Stomach (tissue), 9 donors: ENCODE data around the gene IFT43. TPM values are rescaled to one million over a fixed set of nuclear protein-coding genes. Genes with fewer than 3 reads are reported as not detected.
A peak's percentile ranks its signal among the peaks of the same experiment; 100 is the strongest.

Experiments used
- DNase-seq, 2 donors: peaks; one replicate each; pipeline versions ENCODE4 v3.0.0 to v3.0.0-alpha.2; 2013 to 2019
- H3K27ac ChIP-seq, 5 donors: fragments of 200-600 bp in 4 of 5; sonication (generic) in 4 of 5; one replicate each; pipeline ENCODE4 v1.5.1; 2013 to 2019; ENCODE audit warnings: mild to moderate bottlenecking in 1 of 5, moderate library complexity in 1 of 5
- H3K27me3 ChIP-seq, 3 donors: fragments of 200-600 bp; sonication (generic); one replicate each; pipeline ENCODE4 v1.5.1; 2017 to 2019; ENCODE audit warnings: mixed run types in 1 of 3
- H3K36me3 ChIP-seq, 4 donors: fragments of 200-600 bp; sonication (generic); 1 replicate in 3 of 4; 2 replicates in 1 of 4; pipeline ENCODE4 v1.5.1; 2016 to 2019
- H3K4me1 ChIP-seq, 4 donors: fragments of 200-600 bp; sonication (generic); one replicate each; pipeline ENCODE4 v1.5.1; 2016 to 2019
- H3K4me3 ChIP-seq, 4 donors: fragments of 200-600 bp; sonication (generic) in 3 of 4; one replicate each; pipeline ENCODE4 v1.5.1; 2016 to 2019; ENCODE audit warnings: mild to moderate bottlenecking in 1 of 4
- H3K9me3 ChIP-seq, 4 donors: fragments of 200-600 bp; sonication (generic); one replicate each; pipeline ENCODE4 v1.5.1; 2016 to 2019
- CTCF ChIP-seq, 7 experiments: fragments of 450-650 bp in 4 of 7; fragments of 200-600 bp in 3 of 7; sonication (generic) in 3 of 7; IDR thresholded peaks; one replicate each; pipeline ENCODE4 v1.5.1; 2016 to 2019; ENCODE audit warnings: antibody characterized with exemption in 7 of 7, control low read depth in 2 of 7, mild to moderate bottlenecking in 1 of 7
- EP300 ChIP-seq: sonication (generic); formaldehyde crosslinking; IDR thresholded peaks from one replicate; pipeline ENCODE4 v1.6.1; 2017; ENCODE audit warnings: antibody characterized with exemption
- POLR2A ChIP-seq, 4 donors: fragments of 450-650 bp; IDR thresholded peaks; one replicate each; pipeline ENCODE4 v1.6.1; 2016; ENCODE audit warnings: antibody characterized with exemption in 4 of 4, control low read depth in 2 of 4, mild to moderate bottlenecking in 1 of 4, moderate library complexity in 1 of 4
- POLR2AphosphoS5 ChIP-seq, 3 donors: sonication (generic); formaldehyde crosslinking; IDR thresholded peaks; one replicate each; pipeline ENCODE4 v1.6.1; 2016; ENCODE audit warnings: antibody characterized with exemption in 3 of 3
- WGBS, 5 donors: extraction: QIAGEN DNeasy Blood & Tissue Kit in 3 of 5; methylation state at CpG; one replicate each; pipeline versions ENCODE4 v1.1.5 to v1.1.7; 2013 to 2018; 5-methylcytosine and 5-hydroxymethylcytosine counted together
- intact Hi-C: fragments of 100-400 bp; cut with DNase I; formaldehyde crosslinking; loops from one replicate; pipeline ENCODE4 v1.15.1; 2023; ENCODE audit warnings: low total_unique reads
- polyA plus RNA-seq, 3 donors: library from polyadenylated mRNA; stranded (reverse); fragments of 200-250 nt; gene quantifications; one replicate each; pipeline ENCODE4 v1.2.3, GENCODE V29; 2013
- total RNA-seq, 5 donors: library from RNA; depleted of rRNA; stranded (reverse); fragments of >200 nt; gene quantifications; one replicate each; pipeline versions ENCODE4 v1.1.0 to v1.2.3, GENCODE V29; 2014 to 2016
- donor health status: healthy with polysubstance abuse.
- donor health status: Bipolar disorder and iron deficiency.
- donor health status: healthy.

IFT43 gene
- total and polyA plus RNA-seq, 8 donors = 7.6 to 129 (median 41.0) TPM

GRCh38 chr14:76131071-76131965, 145.8 kb downstream of the IFT43 start:
- intact Hi-C loops = no loop called here
- Histone ChIP-seq H3K27me3 (peaks cover 4 to 91% (median 32%) of the 10 kb centered on the region in 3 donors), H3K9me3 (no peaks in the 10 kb centered on the region), H3K36me3 (no peaks in the 10 kb centered on the region), H3K27ac (no peak overlapping the region), H3K4me3 (no peak overlapping the region), H3K4me1 (no peaks in the 10 kb centered on the region)
- no peak for DNase-seq
- 13 to 25% (median 17%) methylated on average over 5 to 30 of the region's 30 CpGs for WGBS, 5 donors
- no peak for TF ChIP-seq POLR2A (IDR thresholded peaks at IDR 0.05)
- TF ChIP-seq EP300 = no peak
- TF ChIP-seq POLR2AphosphoS5 (IDR thresholded peaks at IDR 0.05) = no peak
- TF ChIP-seq CTCF (IDR thresholded peaks at IDR 0.05) = no peak

DNA sequence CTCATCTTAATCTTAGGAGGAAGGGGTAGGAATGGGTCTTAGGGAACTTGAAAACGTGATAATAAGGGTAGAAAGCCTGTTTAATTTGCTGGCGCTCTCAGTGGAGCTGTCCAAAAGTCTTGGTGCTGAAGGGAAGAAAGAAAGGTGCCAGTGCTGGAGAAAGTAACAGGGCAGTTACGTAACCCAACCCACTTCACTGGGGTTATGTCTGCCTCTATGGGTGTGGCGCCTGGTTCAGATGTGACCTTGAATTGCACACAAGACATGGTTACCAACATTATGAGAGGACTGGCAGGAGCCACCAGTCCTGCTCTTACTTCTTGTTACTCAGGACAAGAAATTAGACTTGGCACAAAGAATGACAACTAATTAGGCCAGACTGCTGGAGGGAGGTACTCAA, 147.5 kb downstream of the IFT43 start:
- Histone ChIP-seq H3K27me3 (peaks cover 4 to 96% (median 50%) of the 10 kb centered on the region in 3 donors), H3K27ac (no peak overlapping the region), H3K36me3 (no peaks in the 10 kb centered on the region), H3K4me3 (no peak overlapping the region), H3K9me3 (no peaks in the 10 kb centered on the region), H3K4me1 (peaks cover 0 to 2% (median under 1%) of the 10 kb centered on the region in 4 donors)
- no peak for TF ChIP-seq EP300
- no peak for TF ChIP-seq CTCF (IDR thresholded peaks at IDR 0.05)
- TF ChIP-seq POLR2A (IDR thresholded peaks at IDR 0.05) = no peak
- no peak for TF ChIP-seq POLR2AphosphoS5 (IDR thresholded peaks at IDR 0.05)
- peak in 1 of 2 donors; percentile 64 for DNase-seq
- intact Hi-C loops = no loop called here
- 17 to 28% (median 22%) methylated on average over 4 of the region's 4 CpGs for WGBS, 5 donors

Other genes with a start within 250 kb of the IFT43 start
- 10 to 100 TPM in 2 of 5 donors, 1 to 10 TPM in 2, not detected in 1; 2.0 to 24.6 (median 13.9) TPM for gene TGFB3, start 3.8 kb upstream of the IFT43 start, total RNA-seq
- 10 to 100 TPM in 2 of 3 donors, 1 to 10 TPM in 1; 5.7 to 17.6 (median 13.9) TPM for gene TGFB3, start 3.8 kb upstream of the IFT43 start, polyA plus RNA-seq
- gene GPATCH2L, start 166.2 kb downstream of the IFT43 start, total RNA-seq = 10 to 100 TPM; 15.2 to 96.5 (median 48.7) TPM
- 1 to 10 TPM; 2.2 to 5.0 (median 3.4) TPM for gene GPATCH2L, start 166.2 kb downstream of the IFT43 start, polyA plus RNA-seq